PC-9 (cell line): ENCODE results near the gene ANKRD44. TPM values are rescaled to one million over a fixed set of nuclear protein-coding genes. Genes with fewer than 3 reads are reported as not detected.

Experiments
- BruUV-seq: library from RNA; stranded (reverse); fragments of 400-500 nt; replicated peaks from 2 replicates; lab custom pipeline; 2021; lab: Mats Ljungman, UMichigan
- CTCF ChIA-PET: fragments of 300-600 bp; sonication (Branson Sonifier 250); formaldehyde crosslinking; loops from one replicate; lab custom pipeline; 2022; ENCODE audit warnings: antibody characterized with exemption; lab: Charles Lee
- POLR2A ChIA-PET: fragments of 300-600 bp; sonication (Branson Sonifier 250); formaldehyde crosslinking; loops from one replicate; lab custom pipeline; 2022; ENCODE audit warnings: antibody characterized with exemption; ENCODE audit not compliant: unreplicated experiment; lab: Charles Lee
- DNase-seq, 2 experiments: peaks; one replicate each; pipeline versions ENCODE4 v3.0.0 to v3.0.0-alpha.2; 2015 to 2022; ENCODE audit warnings: mixed read lengths in 1 of 2
- H2AFZ ChIP-seq: fragments of 200-600 bp; sonication (generic); 2 replicates; pipeline ENCODE4 v1.8.1; 2017; ENCODE audit warnings: antibody characterized with exemption
- H3F3A ChIP-seq: fragments of 200-600 bp; sonication (generic); 2 replicates; pipeline ENCODE4 v1.8.1; 2017; ENCODE audit warnings: antibody characterized with exemption, mild to moderate bottlenecking, low read depth; ENCODE audit not compliant: insufficient read depth
- H3K27ac ChIP-seq: fragments of 200-600 bp; sonication (generic); 2 replicates; pipeline ENCODE4 v1.6.1; 2016; ENCODE audit warnings: mixed run types
- H3K27me3 ChIP-seq: fragments of 200-600 bp; sonication (generic); 2 replicates; pipeline ENCODE4 v1.6.1; 2016; ENCODE audit warnings: low read depth, mixed run types; ENCODE audit not compliant: insufficient read depth
- H3K36me3 ChIP-seq: fragments of 200-600 bp; sonication (generic); 2 replicates; pipeline ENCODE4 v1.6.1; 2016; ENCODE audit warnings: low read depth, mixed run types
- H3K4me1 ChIP-seq: fragments of 200-600 bp; sonication (generic); replicated peaks from 2 replicates; pipeline ENCODE4 v1.6.1; 2016; ENCODE audit warnings: mixed run types; ENCODE audit not compliant: insufficient read depth
- H3K4me2 ChIP-seq: fragments of 200-600 bp; sonication (generic); 2 replicates; pipeline ENCODE4 v1.6.1; 2017; ENCODE audit warnings: mixed run types
- H3K4me3 ChIP-seq: fragments of 200-600 bp; sonication (generic); 2 replicates; pipeline ENCODE4 v1.6.1; 2016; ENCODE audit warnings: mixed run types
- H3K79me2 ChIP-seq: fragments of 200-600 bp; sonication (generic); 2 replicates; pipeline ENCODE4 v1.6.1; 2017; ENCODE audit warnings: low read depth, mixed run types
- H3K9me2 ChIP-seq: fragments of 200-600 bp; sonication (generic); 2 replicates; pipeline ENCODE4 v1.8.1; 2017; ENCODE audit warnings: mild to moderate bottlenecking; ENCODE audit not compliant: insufficient read depth
- H3K9me3 ChIP-seq: fragments of 200-600 bp; sonication (generic); 2 replicates; pipeline ENCODE4 v1.8.1; 2016; ENCODE audit warnings: low read depth; ENCODE audit not compliant: insufficient read depth
- H4K20me1 ChIP-seq: fragments of 200-600 bp; sonication (generic); 2 replicates; pipeline ENCODE4 v1.8.1; 2017; ENCODE audit not compliant: insufficient read depth
- CTCF ChIP-seq: fragments of 200-600 bp; sonication (generic); conservative IDR thresholded peaks from 2 replicates; pipeline ENCODE4 v1.6.1; 2017; ENCODE audit warnings: mixed run types, antibody characterized with exemption, mild to moderate bottlenecking, moderate library complexity
- EZH2 ChIP-seq: fragments of 200-600 bp; sonication (generic); IDR thresholded peaks from 2 replicates; pipeline ENCODE4 v1.8.0; 2017; ENCODE audit warnings: antibody characterized with exemption, low read depth
- intact Hi-C: fragments of 100-400 bp; cut with micrococcal nuclease; formaldehyde crosslinking; loops from one replicate; pipeline ENCODE4 v1.10.0; 2022; ENCODE audit not compliant: unreplicated experiment
- total RNA-seq: library from RNA; stranded (reverse); gene quantifications from 2 replicates; pipeline ENCODE4 v1.2.3, GENCODE V29; 2021

The ANKRD44 gene
- total RNA-seq, 1 experiment from 2014 or later = 3.4 TPM

GRCh38 chr2:197298609-197299008 lies 12.0 kb downstream of the ANKRD44 start:
- Histone ChIP-seq H3K9me3 (0 out of 2 replicates have a peak, but pooled peaks cover 5% of the 10 kb centered on the region), H3K36me3 (no peaks in the 10 kb centered on the region), H3K4me3 (no peak overlapping the region), H3K79me2 (no peaks in the 10 kb centered on the region), H2AFZ (no peak overlapping the region), H3K9me2 (no peaks in the 10 kb centered on the region), H3K4me2 (no peak overlapping the region), H3K4me1 (no peaks in the 10 kb centered on the region), H3K27me3 (no peaks in the 10 kb centered on the region), H3F3A (no peaks in the 10 kb centered on the region), H4K20me1 (no peaks in the 10 kb centered on the region), H3K27ac (no peak overlapping the region)
- POLR2A ChIA-PET = no interaction called here
- CTCF ChIA-PET = no interaction called here
- DNase-seq = no peak
- TF ChIP-seq EZH2 (no peak), CTCF (no peak)
- no TSS peak for BruUV-seq
- intact Hi-C loops = no loop called here

GRCh38 chr2:197297772-197298318 lies 12.7 kb downstream of the ANKRD44 start:
- no peak for TF ChIP-seq CTCF
- TF ChIP-seq EZH2 = no peak
- H3K27me3 ChIP-seq = no peaks in the 10 kb centered on the region
- no peaks in the 10 kb centered on the region for H3F3A ChIP-seq
- H3K4me1 ChIP-seq = no peaks in the 10 kb centered on the region
- ChIA-PET POLR2A (no interaction called here), CTCF (no interaction called here)
- H3K27ac ChIP-seq = no peak overlapping the region
- no peak overlapping the region for H2AFZ ChIP-seq
- H4K20me1 ChIP-seq = no peaks in the 10 kb centered on the region
- DNase-seq = no peak
- no peaks in the 10 kb centered on the region for H3K79me2 ChIP-seq
- H3K4me2 ChIP-seq = no peak overlapping the region
- 0 out of 2 replicates have a peak, but pooled peaks cover 5% of the 10 kb centered on the region for H3K9me3 ChIP-seq
- intact Hi-C loops = no loop called here
- no peaks in the 10 kb centered on the region for H3K36me3 ChIP-seq
- BruUV-seq = no TSS peak
- H3K4me3 ChIP-seq = no peak overlapping the region
- H3K9me2 ChIP-seq = no peaks in the 10 kb centered on the region

GRCh38 chr2:197297266-197297665 lies 13.3 kb downstream of the ANKRD44 start:
- Histone ChIP-seq H3K36me3 (no peaks in the 10 kb centered on the region), H4K20me1 (no peaks in the 10 kb centered on the region), H3K4me2 (no peak overlapping the region), H3F3A (no peaks in the 10 kb centered on the region), H3K4me1 (no peaks in the 10 kb centered on the region), H3K79me2 (no peaks in the 10 kb centered on the region), H3K4me3 (no peak overlapping the region), H3K27me3 (no peaks in the 10 kb centered on the region), H3K9me2 (no peaks in the 10 kb centered on the region; the same call in 1 of the 2 replicates), H3K9me3 (0 out of 2 replicates have a peak, but pooled peaks cover 5% of the 10 kb centered on the region), H3K27ac (no peak overlapping the region), H2AFZ (no peak overlapping the region)
- intact Hi-C loops = no loop called here
- ChIA-PET POLR2A (no interaction called here), CTCF (no interaction called here)
- no peak for DNase-seq
- TF ChIP-seq CTCF (no peak), EZH2 (no peak)
- BruUV-seq = no TSS peak
